ENCODE measurements around the gene TIGAR.

GRCh38 chr12:4320853-4321701 lies at the start of gene TIGAR:
- no peak for TF ChIP-seq CTCF (conservative IDR thresholded peaks at IDR 0.05 in 1 of 2, IDR thresholded peaks at IDR 0.05 in 1 of 2; ENCODE audit: low read depth in 1 of 2, low read length in 2 of 2)
- TF ChIP-seq EZH2 (IDR thresholded peaks at IDR 0.05; ENCODE audit: low read length, missing control alignments) = no peak

Measured in fibroblast of lung (primary cell).